HG03565 (cell line): ENCODE results near the gene ZSWIM3.
A peak's percentile ranks its signal among the peaks of the same experiment; 100 is the strongest.
"Not testable (repeated sequence)": the region's sequence is repeated elsewhere in the genome, so short reads cannot be mapped to it uniquely, and the experiment has no call there.

Experiments used
- ATAC-seq: cut with Tn5 transposase; IDR thresholded peaks from one replicate; pipeline ENCODE4 v1.9.1; 2021; ENCODE audit warnings: mild to moderate bottlenecking, moderate library complexity; ENCODE audit not compliant: unreplicated experiment

Gene ZSWIM3

GRCh38 chr20:45888681-45889080 lies 31.3 kb downstream of the ZSWIM3 start:
- ATAC-seq = no peak

GRCh38 chr20:45890077-45890984 lies 32.9 kb downstream of the ZSWIM3 start:
- ATAC-seq = no peak

GRCh38 chr20:45890985-45891983 lies 33.9 kb downstream of the ZSWIM3 start, which contains the start of the genes CTSA and NEURL2:
CTSA (plus strand) TSS chr20:45891335; CDS start chr20:45891569, 234 bp downstream.
NEURL2 (minus strand) TSS chr20:45891208; CDS start chr20:45890991, 217 bp downstream.
- peak; percentile 58 for ATAC-seq

GRCh38 chr20:45892049-45892825 lies 34.8 kb downstream of the ZSWIM3 start:
- no peak for ATAC-seq

- ATAC-seq = no peak
Observed at GRCh38 chr20:45892828-45893500, 35.5 kb downstream of the ZSWIM3 start.

DNA sequence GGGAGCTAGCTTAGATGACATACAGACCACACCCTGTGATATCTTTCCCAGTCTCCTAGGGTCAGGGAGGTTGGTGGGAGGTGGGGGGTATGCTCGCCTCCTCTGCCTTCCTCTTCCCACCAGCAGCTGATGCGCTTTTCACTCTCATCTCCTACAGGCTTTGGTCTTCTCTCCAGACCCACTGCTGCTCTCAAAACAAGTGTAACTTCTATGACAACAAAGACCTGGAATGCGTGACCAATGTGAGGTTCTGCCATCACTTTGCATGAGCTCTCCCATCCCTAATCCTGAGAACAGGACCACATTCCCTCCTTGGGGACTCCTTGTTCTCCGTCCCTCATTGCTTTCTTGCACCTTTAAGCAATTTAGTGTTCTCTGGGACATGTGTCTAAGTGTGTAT lies 36.4 kb downstream of the ZSWIM3 start:
- ATAC-seq = no peak

- ATAC-seq = no peak
Observed at GRCh38 chr20:45894797-45895196, 37.4 kb downstream of the ZSWIM3 start.

DNA sequence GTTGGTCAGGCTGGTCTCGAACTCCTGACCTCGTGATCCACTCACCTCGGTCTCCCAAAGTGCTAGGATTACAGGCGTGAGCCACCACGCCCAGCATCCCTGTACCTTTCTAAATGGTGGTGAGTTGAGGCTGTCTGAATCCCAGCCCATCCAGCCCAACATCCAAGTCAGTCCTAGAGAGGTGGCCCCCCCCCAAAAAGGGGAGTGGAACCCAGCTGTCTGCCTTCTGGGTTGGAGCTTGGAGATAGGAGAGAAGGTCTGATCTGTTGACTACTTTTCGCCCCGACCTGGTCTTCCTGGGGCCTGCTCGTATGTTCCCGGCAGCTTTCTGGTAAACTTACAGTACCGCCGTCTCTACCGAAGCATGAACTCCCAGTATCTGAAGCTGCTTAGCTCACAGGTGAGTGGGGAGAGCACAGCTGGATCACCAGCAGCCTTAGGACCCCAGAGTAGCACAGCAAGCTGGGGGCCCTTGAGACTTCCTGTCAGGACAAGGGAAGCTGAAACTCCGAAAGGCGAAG lies 39.3 kb downstream of the ZSWIM3 start:
- ATAC-seq = no peak

- ATAC-seq = no peak
Observed at GRCh38 chr20:45897289-45897688, 39.9 kb downstream of the ZSWIM3 start.

DNA sequence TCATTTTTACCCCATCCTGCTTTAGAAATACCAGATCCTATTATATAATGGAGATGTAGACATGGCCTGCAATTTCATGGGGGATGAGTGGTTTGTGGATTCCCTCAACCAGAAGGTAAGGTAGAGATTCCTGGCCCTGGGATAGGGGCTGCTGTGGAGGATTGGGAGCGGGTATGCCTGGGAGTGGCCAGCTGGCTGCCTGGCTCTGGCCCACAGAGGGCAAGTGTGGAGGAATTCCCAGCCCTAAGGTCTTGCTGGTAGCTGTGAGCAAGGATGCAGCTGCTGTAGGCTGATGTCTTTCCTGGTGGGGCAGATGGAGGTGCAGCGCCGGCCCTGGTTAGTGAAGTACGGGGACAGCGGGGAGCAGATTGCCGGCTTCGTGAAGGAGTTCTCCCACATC lies 40.3 kb downstream of the ZSWIM3 start:
- no peak for ATAC-seq

- ATAC-seq = no peak
Observed at GRCh38 chr20:45898285-45898684, 40.9 kb downstream of the ZSWIM3 start.

- no peak for ATAC-seq
Observed at GRCh38 chr20:45899046-45899835, 41.8 kb downstream of the ZSWIM3 start.

DNA sequence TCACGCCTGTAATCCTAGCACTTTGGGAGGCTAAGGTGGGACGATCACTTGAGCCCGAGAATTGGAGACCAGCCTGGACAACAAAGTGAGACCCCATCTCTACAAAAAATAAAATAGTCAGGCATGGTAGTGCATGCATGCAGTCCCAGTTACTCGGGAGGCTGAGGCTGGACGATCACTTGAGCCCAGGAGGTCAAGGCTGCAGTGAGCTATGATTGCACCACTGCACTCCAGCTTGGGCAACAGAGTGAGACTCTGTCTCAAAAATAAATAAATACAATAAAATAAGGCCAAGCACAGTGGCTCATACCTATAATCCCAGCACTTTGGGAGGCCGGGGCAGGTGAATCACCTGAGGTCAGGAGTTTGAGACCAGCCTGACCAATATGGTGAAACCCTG lies 43.9 kb downstream of the ZSWIM3 start:
- not testable (repeated sequence) for ATAC-seq

DNA sequence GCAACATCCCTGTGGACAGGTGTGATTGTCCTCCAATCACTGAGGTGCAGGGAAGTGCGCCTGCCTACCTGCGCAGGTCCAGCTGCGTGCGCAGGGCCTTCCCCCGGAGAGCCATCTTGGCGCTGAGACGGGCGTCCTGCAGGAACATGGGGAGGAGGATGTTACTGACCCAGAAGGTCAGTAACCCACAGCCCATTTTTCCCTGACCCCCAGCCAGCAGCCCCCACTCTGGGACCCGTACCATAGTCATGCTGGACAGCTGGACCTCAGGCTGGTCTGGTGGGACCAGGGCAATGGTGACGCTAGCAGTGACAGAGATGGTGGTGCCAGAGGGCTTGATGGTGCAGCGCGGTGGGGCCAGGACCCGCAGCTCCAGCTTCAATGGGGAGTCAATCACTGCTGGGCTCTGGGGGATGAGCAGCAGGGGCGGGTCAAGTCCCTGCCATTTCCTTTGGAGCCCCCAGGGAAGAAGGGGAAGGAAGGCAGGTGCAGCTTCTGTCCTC lies 44.8 kb downstream of the ZSWIM3 start:
- no peak for ATAC-seq

GRCh38 chr20:45904583-45905504 lies 47.4 kb downstream of the ZSWIM3 start:
- no peak for ATAC-seq

- no peak for ATAC-seq
Observed at GRCh38 chr20:45905505-45906079, 48.2 kb downstream of the ZSWIM3 start.

DNA sequence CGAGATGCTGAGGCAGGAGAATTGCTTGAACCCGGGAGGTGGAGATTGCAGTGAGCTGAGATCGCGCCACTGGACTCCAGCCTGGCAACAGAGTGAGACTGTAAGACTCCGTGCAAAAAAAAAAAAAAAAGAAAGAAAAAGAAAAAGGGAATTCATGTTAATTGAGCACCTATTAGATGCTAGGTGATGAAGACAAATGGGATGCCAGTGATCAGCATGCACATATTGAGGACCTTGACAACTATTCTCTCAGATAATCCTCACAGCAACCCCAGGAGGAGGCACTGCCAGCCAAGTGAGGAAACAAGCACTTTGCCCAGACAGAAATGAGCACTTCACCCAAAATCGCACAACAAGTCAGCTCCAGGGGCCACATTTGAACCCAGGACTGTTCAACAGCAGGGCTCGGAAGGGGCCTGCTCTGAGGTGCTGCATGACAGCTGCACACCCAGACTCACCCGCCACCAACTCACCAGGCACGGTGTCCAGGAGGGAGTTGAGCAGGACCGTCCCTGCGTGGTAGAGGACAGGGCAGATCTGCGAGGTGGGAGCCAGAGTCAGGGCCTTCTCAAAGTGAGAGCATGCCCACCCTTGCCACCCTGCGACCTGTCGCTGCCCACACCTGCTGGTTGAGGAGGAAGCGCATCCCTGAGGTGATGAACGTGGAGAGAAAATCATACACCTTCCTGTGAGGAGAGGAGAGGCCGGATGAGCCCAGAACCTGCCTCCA lies 50.0 kb downstream of the ZSWIM3 start:
- no peak for ATAC-seq
